Spleen (tissue), 7 donors: ENCODE results near the gene APC.

Source experiments
- POLR2A ChIP-seq, 3 donors: fragments of 450-650 bp; IDR thresholded peaks; one replicate each; pipeline ENCODE4 v1.5.1; 2017; ENCODE audit warnings: antibody characterized with exemption in 3 of 3, mild to moderate bottlenecking in 1 of 3
- TF ChIP-seq, protein P1 (sequence below), 11 experiments: fragments of 200-600 bp in 7 of 11; fragments of 450-650 bp in 4 of 11; sonication (generic) in 4 of 11; IDR thresholded peaks in 8 of 11; conservative IDR thresholded peaks in 3 of 11; 1 replicate in 7 of 11; 2 replicates in 4 of 11; pipeline versions ENCODE4 v1.4.0 to v1.8.0; 2016 to 2021; ENCODE audit warnings: antibody characterized with exemption in 11 of 11, inconsistent platforms in 4 of 11, mild to moderate bottlenecking in 1 of 11
- donor health status: DM: no; HTN: no; CAD: no; lungs with moderate emphysema.
- donor health status: DM: no; HTN: no; CAD: no.
- donor health status: DM: no; HTN: no; CAD: no.

DNA sequence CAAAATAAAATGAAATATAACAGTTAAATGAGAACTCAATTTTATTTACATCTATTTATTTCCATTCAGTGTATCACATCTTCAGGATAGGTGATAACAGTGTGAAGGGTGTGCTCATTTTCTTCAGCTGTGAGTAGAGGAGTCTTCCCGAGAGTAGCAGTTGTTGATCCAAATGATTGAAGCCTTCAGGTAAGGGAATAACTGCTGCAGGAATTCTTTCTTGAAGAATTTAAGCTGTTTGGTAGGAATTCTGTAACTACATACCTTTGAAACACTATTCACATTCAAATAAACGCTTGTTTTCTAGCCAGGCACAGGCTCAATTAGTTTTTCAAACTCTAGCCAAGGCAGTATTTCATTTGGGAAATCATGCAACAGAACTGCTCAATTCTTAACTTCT, 138.7 kb downstream of the APC start:
- TF ChIP-seq, protein P1, sequence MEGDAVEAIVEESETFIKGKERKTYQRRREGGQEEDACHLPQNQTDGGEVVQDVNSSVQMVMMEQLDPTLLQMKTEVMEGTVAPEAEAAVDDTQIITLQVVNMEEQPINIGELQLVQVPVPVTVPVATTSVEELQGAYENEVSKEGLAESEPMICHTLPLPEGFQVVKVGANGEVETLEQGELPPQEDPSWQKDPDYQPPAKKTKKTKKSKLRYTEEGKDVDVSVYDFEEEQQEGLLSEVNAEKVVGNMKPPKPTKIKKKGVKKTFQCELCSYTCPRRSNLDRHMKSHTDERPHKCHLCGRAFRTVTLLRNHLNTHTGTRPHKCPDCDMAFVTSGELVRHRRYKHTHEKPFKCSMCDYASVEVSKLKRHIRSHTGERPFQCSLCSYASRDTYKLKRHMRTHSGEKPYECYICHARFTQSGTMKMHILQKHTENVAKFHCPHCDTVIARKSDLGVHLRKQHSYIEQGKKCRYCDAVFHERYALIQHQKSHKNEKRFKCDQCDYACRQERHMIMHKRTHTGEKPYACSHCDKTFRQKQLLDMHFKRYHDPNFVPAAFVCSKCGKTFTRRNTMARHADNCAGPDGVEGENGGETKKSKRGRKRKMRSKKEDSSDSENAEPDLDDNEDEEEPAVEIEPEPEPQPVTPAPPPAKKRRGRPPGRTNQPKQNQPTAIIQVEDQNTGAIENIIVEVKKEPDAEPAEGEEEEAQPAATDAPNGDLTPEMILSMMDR (IDR thresholded peaks at IDR 0.05 in 8 of 11, conservative IDR thresholded peaks at IDR 0.05 in 3 of 11) = no peak
- TF ChIP-seq POLR2A (IDR thresholded peaks at IDR 0.05) = no peak
